Adrenal gland (tissue), 12 donors: ENCODE measurements around the gene CLEC4F. TPM values are rescaled to one million over a fixed set of nuclear protein-coding genes. Genes with fewer than 3 reads are reported as not detected.
A peak's percentile ranks its signal among the peaks of the same experiment; 100 is the strongest.

Experiments
- DNase-seq, 7 donors: peaks; one replicate each; pipeline ENCODE4 v3.0.0-alpha.2; 2019 to 2020
- H3K27ac ChIP-seq, 5 donors: fragments of 200-600 bp; sonication (generic) in 4 of 5; 1 replicate in 3 of 5; 2 replicates in 2 of 5; pipeline versions ENCODE4 v1.5.1 to v1.8.0; 2016 to 2020; ENCODE audit warnings: mild to moderate bottlenecking in 1 of 5
- H3K27me3 ChIP-seq: fragments of 200-600 bp; 2 replicates; pipeline ENCODE4 v1.8.0; 2021
- H3K36me3 ChIP-seq, 2 donors: fragments of 200-600 bp; replicated peaks in 1 of 2; 1 replicate in 1 of 2; 2 replicates in 1 of 2; pipeline versions ENCODE4 v1.5.1 to v1.8.0; 2018 to 2022
- H3K4me1 ChIP-seq, 2 donors: fragments of 200-600 bp; replicated peaks in 1 of 2; 1 replicate in 1 of 2; 2 replicates in 1 of 2; pipeline versions ENCODE4 v1.5.1 to v1.8.0; 2018 to 2021
- H3K4me3 ChIP-seq, 4 donors: fragments of 200-600 bp; sonication (generic) in 3 of 4; one replicate each; pipeline ENCODE4 v1.5.1; 2016 to 2018
- H3K9me3 ChIP-seq, 3 donors: fragments of 200-600 bp; sonication (generic) in 1 of 3; replicated peaks in 1 of 3; 1 replicate in 2 of 3; 2 replicates in 1 of 3; pipeline versions ENCODE4 v1.5.1 to v1.8.0; 2016 to 2021
- POLR2A ChIP-seq, 2 donors: fragments of 450-650 bp; IDR thresholded peaks; one replicate each; pipeline ENCODE4 v1.6.1; 2017; ENCODE audit warnings: antibody characterized with exemption in 2 of 2, mild to moderate bottlenecking in 2 of 2, moderate library complexity in 1 of 2
- WGBS, 4 donors: extraction: QIAGEN DNeasy Blood & Tissue Kit in 2 of 4; methylation state at CpG; one replicate each; pipeline versions ENCODE4 v1.1.5 to v1.1.7; 2013 to 2017; 5-methylcytosine and 5-hydroxymethylcytosine counted together
- intact Hi-C, 2 donors: fragments of 100-400 bp; cut with DNase I; formaldehyde crosslinking; loops; one replicate each; pipeline versions ENCODE4 v1.14.1 to v1.15.0; 2022 to 2023
- polyA plus RNA-seq, 3 donors: library from polyadenylated mRNA; stranded (reverse); fragments of 200-250 nt in 2 of 3; fragments of 350-450 nt in 1 of 3; fragmentation: Illumina TruSeq in 1 of 3; extraction: RNeasy Lipid Tissue Mini Kit (QIAGEN cat#74804) in 1 of 3; gene quantifications; one replicate each; pipeline ENCODE4 v1.2.3, GENCODE V29; 2013 to 2014
- total RNA-seq, 9 donors: library from RNA; depleted of rRNA in 4 of 9; stranded (reverse); fragments of >200 nt in 4 of 9; fragments of 120-200 nt in 1 of 9; fragmentation: NEBNext Ultra II Directional in 1 of 9; extraction: Animal tissue kit (Norgen Biotek cat#: 25700) in 1 of 9; gene quantifications; one replicate each; pipeline versions ENCODE4 v1.1.0 to v1.2.4, GENCODE V29; 2013 to 2023
- TF ChIP-seq, protein P1 (sequence below), 6 experiments: fragments of 450-650 bp in 4 of 6; fragments of 200-600 bp in 2 of 6; sonication (generic) in 1 of 6; IDR thresholded peaks; 1 replicate in 5 of 6; 2 replicates in 1 of 6; pipeline versions ENCODE4 v1.5.1 to v1.8.0; 2016 to 2021; ENCODE audit warnings: antibody characterized with exemption in 6 of 6, mild to moderate bottlenecking in 2 of 6, moderate library complexity in 1 of 6
- donor health status: healthy with polysubstance abuse.
- donor health status: Bipolar disorder and iron deficiency.
- donor health status: DM: yes; HTN: yes; CAD: no.
- donor health status: DM: no; HTN: no; CAD: no.
- donor health status: DM: no; HTN: no; CAD: no.
- donor health status: DM: yes; HTN: yes; CAD: no.

Gene CLEC4F
- total and polyA plus RNA-seq, 12 donors: 0.22 to 0.32 (median 0.27) TPM; not detected in 9

DNA sequence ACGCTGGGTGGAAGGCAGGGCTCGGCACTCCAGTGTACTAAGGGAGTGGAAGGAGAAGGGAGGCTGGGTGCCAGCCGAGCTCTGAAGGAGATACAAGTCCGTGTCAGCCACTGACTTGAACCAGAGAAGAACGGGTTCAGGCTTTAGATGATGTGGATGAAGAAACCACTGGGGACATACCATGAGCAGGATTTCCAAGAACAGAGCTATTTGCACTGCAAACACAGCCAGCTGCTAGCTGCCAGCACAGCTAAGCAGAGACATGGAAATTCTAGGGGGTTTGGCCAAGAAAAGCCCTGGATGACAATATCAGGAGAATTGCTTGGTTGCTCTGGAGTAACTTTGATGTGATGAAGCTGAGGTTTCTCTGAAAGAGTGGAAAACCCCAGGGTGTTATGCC is 10.0 kb upstream of the CLEC4F start:
- DNase-seq: no peak
- intact Hi-C loops: no loop called here
- Histone ChIP-seq H3K27ac (no peak overlapping the region), H3K27me3 (no peaks in the 10 kb centered on the region), H3K4me1 (no peaks in the 10 kb centered on the region), H3K4me3 (no peak overlapping the region), H3K9me3 (no peaks in the 10 kb centered on the region), H3K36me3 (no peaks in the 10 kb centered on the region)
- WGBS, 4 donors: 58 to 74% (median 72%) methylated on average over 5 of the region's 5 CpGs
- TF ChIP-seq POLR2A (IDR thresholded peaks at IDR 0.05): no peak
- TF ChIP-seq, protein P1, sequence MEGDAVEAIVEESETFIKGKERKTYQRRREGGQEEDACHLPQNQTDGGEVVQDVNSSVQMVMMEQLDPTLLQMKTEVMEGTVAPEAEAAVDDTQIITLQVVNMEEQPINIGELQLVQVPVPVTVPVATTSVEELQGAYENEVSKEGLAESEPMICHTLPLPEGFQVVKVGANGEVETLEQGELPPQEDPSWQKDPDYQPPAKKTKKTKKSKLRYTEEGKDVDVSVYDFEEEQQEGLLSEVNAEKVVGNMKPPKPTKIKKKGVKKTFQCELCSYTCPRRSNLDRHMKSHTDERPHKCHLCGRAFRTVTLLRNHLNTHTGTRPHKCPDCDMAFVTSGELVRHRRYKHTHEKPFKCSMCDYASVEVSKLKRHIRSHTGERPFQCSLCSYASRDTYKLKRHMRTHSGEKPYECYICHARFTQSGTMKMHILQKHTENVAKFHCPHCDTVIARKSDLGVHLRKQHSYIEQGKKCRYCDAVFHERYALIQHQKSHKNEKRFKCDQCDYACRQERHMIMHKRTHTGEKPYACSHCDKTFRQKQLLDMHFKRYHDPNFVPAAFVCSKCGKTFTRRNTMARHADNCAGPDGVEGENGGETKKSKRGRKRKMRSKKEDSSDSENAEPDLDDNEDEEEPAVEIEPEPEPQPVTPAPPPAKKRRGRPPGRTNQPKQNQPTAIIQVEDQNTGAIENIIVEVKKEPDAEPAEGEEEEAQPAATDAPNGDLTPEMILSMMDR (IDR thresholded peaks at IDR 0.05): no peak

- no peaks in the 10 kb centered on the region for H3K9me3 ChIP-seq
- no peak overlapping the region for H3K4me3 ChIP-seq
- TF ChIP-seq, protein P1 (IDR thresholded peaks at IDR 0.05): no peak
- H3K27ac ChIP-seq: no peak overlapping the region
- no peak for DNase-seq
- 26 to 40% (median 32%) methylated on average over 1 of the region's 1 CpG for WGBS, 4 donors
- no peaks in the 10 kb centered on the region for H3K36me3 ChIP-seq
- H3K27me3 ChIP-seq: no peaks in the 10 kb centered on the region
- intact Hi-C loops: no loop called here
- no peaks in the 10 kb centered on the region for H3K4me1 ChIP-seq
These were observed 9.5 kb upstream of the CLEC4F start for GRCh38 chr2:70829916-70830315.

- H3K27me3 ChIP-seq: no peaks in the 10 kb centered on the region
- peak in 2 of 7 donors; percentile 7 to 30 for DNase-seq
- H3K27ac ChIP-seq: no peak overlapping the region
- 59 to 63% (median 61%) methylated on average over 6 of the region's 6 CpGs for WGBS, 4 donors
- no peaks in the 10 kb centered on the region for H3K36me3 ChIP-seq
- H3K4me3 ChIP-seq: no peak overlapping the region
- no peaks in the 10 kb centered on the region for H3K9me3 ChIP-seq
- TF ChIP-seq POLR2A (IDR thresholded peaks at IDR 0.05): no peak
- TF ChIP-seq, protein P1 (IDR thresholded peaks at IDR 0.05): no peak
- intact Hi-C loops: no loop called here
- H3K4me1 ChIP-seq: no peaks in the 10 kb centered on the region
These were observed 8.8 kb upstream of the CLEC4F start for GRCh38 chr2:70828914-70829824.

DNA sequence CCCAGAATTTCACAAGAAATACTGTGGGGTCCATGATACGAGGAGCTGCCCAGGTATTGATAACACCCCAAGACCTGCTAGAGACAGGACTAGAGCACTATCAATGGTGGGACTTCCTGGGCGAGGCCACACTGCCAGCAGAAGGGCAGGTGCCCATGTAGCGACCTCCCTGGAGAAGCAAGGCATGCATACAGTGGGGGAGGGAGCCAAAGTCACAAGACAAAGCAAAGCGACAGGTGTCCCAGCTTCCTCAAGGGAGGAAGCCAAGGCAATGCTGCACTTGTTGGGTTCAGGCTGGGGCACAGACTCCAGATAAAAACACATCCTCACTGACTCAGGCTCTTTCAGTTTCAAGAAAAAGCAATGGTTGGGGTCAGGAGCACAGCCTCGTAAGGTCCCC is 7.7 kb upstream of the CLEC4F start:
- Histone ChIP-seq H3K36me3 (no peaks in the 10 kb centered on the region), H3K9me3 (no peaks in the 10 kb centered on the region), H3K4me3 (no peak overlapping the region), H3K27me3 (no peaks in the 10 kb centered on the region), H3K27ac (no peak overlapping the region), H3K4me1 (no peaks in the 10 kb centered on the region)
- 73 to 85% (median 75%) methylated on average over 5 of the region's 5 CpGs for WGBS, 4 donors
- TF ChIP-seq POLR2A (IDR thresholded peaks at IDR 0.05): no peak
- TF ChIP-seq, protein P1 (IDR thresholded peaks at IDR 0.05): no peak
- no peak for DNase-seq
- intact Hi-C loops: no loop called here
